Cardiac fibroblast (primary cell): Measurements from ENCODE around the gene MAB21L4.

Source experiments
- DNase-seq, 2 donors: peaks; one replicate each; pipeline versions ENCODE4 v3.0.0 to v3.0.0-alpha.2; 2010; ENCODE audit warnings: low read depth in 2 of 2
- H3K4me3 ChIP-seq, 2 donors: replicated peaks in 1 of 2; 1 replicate in 1 of 2; 2 replicates in 1 of 2; pipeline ENCODE4 v1.5.1; 2011; ENCODE audit warnings: low read depth in 2 of 2, low read length in 2 of 2, mild to moderate bottlenecking in 2 of 2, moderate library complexity in 1 of 2
- CTCF ChIP-seq: IDR thresholded peaks from one replicate; pipeline ENCODE4 v1.5.1; 2011; ENCODE audit warnings: low read depth, mild to moderate bottlenecking, low read length, inconsistent platforms

Gene MAB21L4

GRCh38 chr2:240887631-240888030, 8.3 kb downstream of the MAB21L4 start:
- TF ChIP-seq CTCF: no peak
- DNase-seq: no peak
- H3K4me3 ChIP-seq: no peak overlapping the region

- DNase-seq: no peak
- no peak for TF ChIP-seq CTCF
- H3K4me3 ChIP-seq: no peak overlapping the region
Observed at GRCh38 chr2:240886678-240887609, 9.0 kb downstream of the MAB21L4 start.

- TF ChIP-seq CTCF: no peak
- no peak for DNase-seq
- no peak overlapping the region for H3K4me3 ChIP-seq
Observed at GRCh38 chr2:240886023-240886565, 9.9 kb downstream of the MAB21L4 start.

GRCh38 chr2:240885566-240885965, 10.4 kb downstream of the MAB21L4 start:
- no peak for TF ChIP-seq CTCF

GRCh38 chr2:240884745-240885144, 11.2 kb downstream of the MAB21L4 start:
- no peak for DNase-seq
- H3K4me3 ChIP-seq: no peak overlapping the region
- TF ChIP-seq CTCF: no peak

More at GRCh38 chr2:240885566-240885965, 10.4 kb downstream of the MAB21L4 start:
- H3K4me3 ChIP-seq: no peak overlapping the region
- DNase-seq: no peak

GRCh38 chr2:240884221-240884620, 11.7 kb downstream of the MAB21L4 start:
- DNase-seq: no peak
- H3K4me3 ChIP-seq: no peak overlapping the region
- no peak for TF ChIP-seq CTCF
